ENCODE data around the gene SOWAHD. TPM values are rescaled to one million over a fixed set of nuclear protein-coding genes. Genes with fewer than 3 reads are reported as not detected.

SOWAHD gene
- total and polyA plus RNA-seq, 2 experiments from 2014 or later: 3.8 to 5.1 TPM

GRCh38 chrX:119763181-119763580 is 4.8 kb downstream of the SOWAHD start:
- H3K36me3 ChIP-seq (ENCODE audit: insufficient read depth): no peaks in the 10 kb centered on the region
- peaks cover 4% of the 10 kb centered on the region; the same call in 1 of the 2 replicates for H3K4me1 ChIP-seq (ENCODE audit: insufficient read depth)
- no peaks in the 10 kb centered on the region for H3K9me2 ChIP-seq (ENCODE audit: insufficient read depth)
- H3K27me3 Mint-ChIP-seq (ENCODE audit: insufficient read depth, low read depth, poor library complexity): peaks cover 16% of the 10 kb centered on the region
- H3K27me3 ChIP-seq (ENCODE audit: insufficient read depth): peaks cover 12% of the 10 kb centered on the region
- H3F3A ChIP-seq (replicated peaks; ENCODE audit: low read depth): no peaks in the 10 kb centered on the region
- peak overlapping the region; percentile 89 for H3K27ac Mint-ChIP-seq
- H3K4me3 ChIP-seq: no peak overlapping the region
- no peak overlapping the region for H3K4me2 ChIP-seq
- H3K4me1 Mint-ChIP-seq: peaks cover 16% of the 10 kb centered on the region
- TF ChIP-seq CTCF (conservative IDR thresholded peaks at IDR 0.05; ENCODE audit: low read depth in 2 of 2): no peak
- TF ChIP-seq NANOG (IDR thresholded peaks at IDR 0.05; ENCODE audit: borderline replicate concordance): no peak
- no peak for TF ChIP-seq EZH2phosphoT487 (IDR thresholded peaks at IDR 0.05; ENCODE audit: unreplicated experiment)
- TF ChIP-seq CREB1 (CRISPR knock-in tag; IDR thresholded peaks at IDR 0.05; ENCODE audit: low read depth): no peak
- no peak for TF ChIP-seq ZNF331 (CRISPR knock-in tag; IDR thresholded peaks at IDR 0.05; ENCODE audit: low read depth)
- TF ChIP-seq JUNB (IDR thresholded peaks at IDR 0.05; ENCODE audit: unreplicated experiment): no peak
- no peak for TF ChIP-seq ZNF114 (CRISPR knock-in tag; IDR thresholded peaks at IDR 0.05)
- no peak for TF ChIP-seq POLR2AphosphoS5 (IDR thresholded peaks at IDR 0.05; ENCODE audit: low read depth)
- TF ChIP-seq ZNF462 (CRISPR knock-in tag; IDR thresholded peaks at IDR 0.05): no peak
- TF ChIP-seq STAT1 (IDR thresholded peaks at IDR 0.05; ENCODE audit: unreplicated experiment): no peak
- no peak for TF ChIP-seq REST (IDR thresholded peaks at IDR 0.05; ENCODE audit: unreplicated experiment)
- no peak for TF ChIP-seq ETS1 (IDR thresholded peaks at IDR 0.05)
- no peak for TF ChIP-seq EZH2 (IDR thresholded peaks at IDR 0.05; ENCODE audit: low read depth, unreplicated experiment)
- H3K27ac ChIP-seq (ENCODE audit: low read depth): peak overlapping the region; percentile 74; the same call in 1 of the 2 replicates
- no peaks in the 10 kb centered on the region for H4K20me1 ChIP-seq (replicated peaks; ENCODE audit: insufficient read depth)
- H3K79me2 ChIP-seq (replicated peaks; ENCODE audit: insufficient read depth): no peaks in the 10 kb centered on the region
- no peak overlapping the region for H3K4me3 Mint-ChIP-seq
- peak; percentile 4; the same call in 1 of the 3 replicates for ATAC-seq
- no peak overlapping the region for H2AFZ ChIP-seq
- H3K9me3 Mint-ChIP-seq: no peaks in the 10 kb centered on the region
- DNase-seq (ENCODE audit: low spot score): peak; percentile 54
- H3K36me3 Mint-ChIP-seq (ENCODE audit: low read depth): no peaks in the 10 kb centered on the region; the same call in 2 of the 3 replicates
